ENCODE results near the gene RASA4.
"Not testable (repeated sequence)": the region's sequence is repeated elsewhere in the genome, so short reads cannot be mapped to it uniquely, and the experiment has no call there.

The RASA4 gene

GRCh38 chr7:102604431-102605145 is 12.0 kb downstream of the RASA4 start:
- not testable (repeated sequence) for DNase-seq

- DNase-seq, result not testable (repeated sequence)
These were observed 14.2 kb downstream of the RASA4 start for GRCh38 chr7:102602317-102602716.

GRCh38 chr7:102599699-102600098 is 16.9 kb downstream of the RASA4 start:
- DNase-seq, result not testable (repeated sequence)

- not testable (repeated sequence) for DNase-seq
These were observed 20.5 kb downstream of the RASA4 start for GRCh38 chr7:102596036-102596435.

GRCh38 chr7:102593637-102594334 is 22.8 kb downstream of the RASA4 start:
- DNase-seq, result not testable (repeated sequence)

- not testable (repeated sequence) for DNase-seq
These were observed 24.0 kb downstream of the RASA4 start for GRCh38 chr7:102592477-102593019.

GRCh38 chr7:102589857-102590256 is 26.7 kb downstream of the RASA4 start:
- not testable (repeated sequence) for DNase-seq

- not testable (repeated sequence) for DNase-seq
These were observed 33.1 kb downstream of the RASA4 start for GRCh38 chr7:102583495-102583894.

GRCh38 chr7:102581722-102582121 is 34.8 kb downstream of the RASA4 start:
- DNase-seq, result not testable (repeated sequence)

GRCh38 chr7:102578486-102578885 is 38.1 kb downstream of the RASA4 start:
- DNase-seq, result not testable (repeated sequence)

- not testable (repeated sequence) for DNase-seq
These were observed 39.0 kb downstream of the RASA4 start for GRCh38 chr7:102577315-102578240.

GRCh38 chr7:102576363-102576762 is 40.2 kb downstream of the RASA4 start:
- not testable (repeated sequence) for DNase-seq

- not testable (repeated sequence) for DNase-seq
These were observed 41.9 kb downstream of the RASA4 start for GRCh38 chr7:102574607-102575006.

GRCh38 chr7:102572261-102573239 is 44.0 kb downstream of the RASA4 start, which contains the start of gene POLR2J3:
POLR2J3 (minus strand) TSS chr7:102572583; CDS start chr7:102572521, 62 bp downstream.
- peak; percentile 89 for DNase-seq

- not testable (repeated sequence) for DNase-seq
These were observed 47.9 kb downstream of the RASA4 start for GRCh38 chr7:102568620-102569019.

GRCh38 chr7:102550808-102551422 is 65.6 kb downstream of the RASA4 start, which contains the start of gene SPDYE2:
SPDYE2 (plus strand) TSS chr7:102551226; CDS start chr7:102553256, 2,030 bp downstream.
- DNase-seq, result not testable (repeated sequence)

- DNase-seq, result not testable (repeated sequence)
These were observed 70.2 kb downstream of the RASA4 start for GRCh38 chr7:102546353-102546752.

GRCh38 chr7:102545288-102545687 is 71.3 kb downstream of the RASA4 start:
- not testable (repeated sequence) for DNase-seq

GRCh38 chr7:102544372-102544771 is 72.2 kb downstream of the RASA4 start:
- DNase-seq, result not testable (repeated sequence)

- DNase-seq, result not testable (repeated sequence)
These were observed 73.0 kb downstream of the RASA4 start, which contains the start of gene UPK3BL2 for GRCh38 chr7:102543596-102543995. UPK3BL2 (minus strand) TSS chr7:102543696; CDS start chr7:102543636, 60 bp downstream.
